Natural killer cell (primary cell): Measurements from ENCODE around the gene WDR90. TPM values are rescaled to one million over a fixed set of nuclear protein-coding genes. Genes with fewer than 3 reads are reported as not detected.

Source experiments
- ATAC-seq, 3 donors: fragments of 150-1000 bp in 2 of 3; fragments of 200-7000 bp in 1 of 3; cut with Tn5 transposase; 1 replicate in 1 of 3; 2 replicates in 2 of 3; pipeline ENCODE4 v1.10.0; 2021; ENCODE audit warnings: mild to moderate bottlenecking in 2 of 3, moderate library complexity in 2 of 3
- DNase-seq, 2 donors: peaks; one replicate each; pipeline versions ENCODE4 v3.0.0 to v3.0.0-alpha.2; 2013 to 2021; ENCODE audit warnings: mixed read lengths in 1 of 2
- H3K27ac ChIP-seq: one replicate; pipeline ENCODE4 v1.5.1; 2013; ENCODE audit warnings: mild to moderate bottlenecking, low read length
- H3K27me3 ChIP-seq: one replicate; pipeline ENCODE4 v1.6.1; 2013; ENCODE audit warnings: low read length; ENCODE audit not compliant: control insufficient read depth, insufficient read depth
- H3K36me3 ChIP-seq: one replicate; pipeline ENCODE4 v1.6.1; 2013; ENCODE audit warnings: low read length; ENCODE audit not compliant: control insufficient read depth, insufficient read depth
- H3K4me1 ChIP-seq: one replicate; pipeline ENCODE4 v1.6.1; 2013; ENCODE audit warnings: low read length; ENCODE audit not compliant: control insufficient read depth, insufficient read depth
- H3K4me3 ChIP-seq: one replicate; pipeline ENCODE4 v1.5.1; 2013; ENCODE audit warnings: low read length
- H3K9me3 ChIP-seq: one replicate; pipeline ENCODE4 v1.6.1; 2013; ENCODE audit warnings: low read length; ENCODE audit not compliant: control insufficient read depth, insufficient read depth
- H3K27ac Mint-ChIP-seq, 2 donors: one replicate each; pipeline ENCODE4 v1.8.0; 2022; ENCODE audit warnings: mild to moderate bottlenecking in 2 of 2, mixed read lengths in 2 of 2, moderate library complexity in 1 of 2
- H3K27me3 Mint-ChIP-seq, 2 donors: one replicate each; pipeline ENCODE4 v1.8.0; 2022; ENCODE audit warnings: low read depth in 2 of 2, mixed read lengths in 2 of 2
- H3K36me3 Mint-ChIP-seq: one replicate; pipeline ENCODE4 v1.8.0; 2022; ENCODE audit warnings: mixed read lengths
- H3K4me1 Mint-ChIP-seq, 2 donors: one replicate each; pipeline ENCODE4 v1.8.0; 2022; ENCODE audit warnings: mixed read lengths in 2 of 2
- H3K4me3 Mint-ChIP-seq: one replicate; pipeline ENCODE4 v1.8.0; 2022; ENCODE audit warnings: mild to moderate bottlenecking, moderate library complexity, mixed read lengths
- H3K9me3 Mint-ChIP-seq, 2 donors: one replicate each; pipeline ENCODE4 v1.8.0; 2022; ENCODE audit warnings: mixed read lengths in 2 of 2
- WGBS: methylation state at CpG from one replicate; pipeline ENCODE4 v1.1.7; 2013; ENCODE audit warnings: missing lambda C conversion rate; ENCODE audit not compliant: insufficient coverage; 5-methylcytosine and 5-hydroxymethylcytosine counted together
- intact Hi-C: fragments of 100-400 bp; cut with micrococcal nuclease; formaldehyde crosslinking; loops from one replicate; pipeline ENCODE4 v1.14.2; 2022
- total RNA-seq, 4 donors: library from RNA; stranded (reverse); fragments of 120-200 nt in 1 of 4; gene quantifications; one replicate each; pipeline versions ENCODE4 v1.2.3 to v1.2.4, GENCODE V29; 2013 to 2022
- TF ChIP-seq, protein P1 (sequence below): fragments of 200-600 bp; IDR thresholded peaks from one replicate; pipeline ENCODE4 v1.8.0; 2022; ENCODE audit warnings: antibody characterized with exemption

Gene WDR90
- total RNA-seq, 3 donors from 2014 or later (not counting 1 experiment from before 2014, with no cell fraction given): 16.7 to 22.8 (median 20.2) TPM

DNA sequence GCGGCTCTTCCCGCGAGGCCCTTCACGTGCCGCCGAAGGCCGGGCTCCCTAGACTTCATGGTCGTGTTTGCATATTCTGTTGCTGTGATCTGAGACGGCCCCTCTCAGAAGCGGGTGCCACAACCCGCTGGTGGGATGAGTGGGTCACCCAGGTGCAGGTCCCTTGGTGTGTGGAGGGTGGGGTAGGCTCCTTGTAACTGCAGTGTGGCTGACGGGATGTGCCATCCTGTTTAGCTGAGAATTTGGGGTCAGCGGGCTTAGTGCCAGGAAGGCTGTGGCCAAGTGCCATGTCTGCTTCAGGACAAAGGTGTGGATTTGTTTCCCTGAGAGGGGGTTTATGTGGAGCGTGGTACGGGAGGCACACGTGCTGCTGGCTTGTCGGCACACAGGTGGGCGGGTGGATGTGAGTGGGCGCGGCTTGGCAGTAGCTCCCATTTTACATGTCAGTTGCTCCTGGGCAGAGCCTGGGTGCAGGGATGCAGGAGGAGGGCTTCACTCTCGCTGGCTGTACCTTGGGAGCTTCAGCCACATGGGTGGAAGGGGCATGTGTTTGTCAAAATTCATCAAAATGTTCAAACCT lies 27.5 kb upstream of the WDR90 start:
- Histone ChIP-seq H3K9me3 (no peaks in the 10 kb centered on the region), H3K36me3 (peaks cover 4% of the 10 kb centered on the region), H3K27ac (no peak overlapping the region), H3K4me1 (no peaks in the 10 kb centered on the region), H3K4me3 (no peak overlapping the region), H3K27me3 (no peaks in the 10 kb centered on the region)
- H3K27me3 Mint-ChIP-seq: no peaks in the 10 kb centered on the region
- no peaks in the 10 kb centered on the region for H3K9me3 Mint-ChIP-seq
- H3K4me3 Mint-ChIP-seq: no peak overlapping the region
- peaks cover 0 to 5% of the 10 kb centered on the region in 2 donors for H3K4me1 Mint-ChIP-seq
- ATAC-seq: no peak
- no peaks in the 10 kb centered on the region for H3K36me3 Mint-ChIP-seq
- intact Hi-C loops: no loop called here
- no peak for DNase-seq
- H3K27ac Mint-ChIP-seq: no peak overlapping the region
- TF ChIP-seq, protein P1, sequence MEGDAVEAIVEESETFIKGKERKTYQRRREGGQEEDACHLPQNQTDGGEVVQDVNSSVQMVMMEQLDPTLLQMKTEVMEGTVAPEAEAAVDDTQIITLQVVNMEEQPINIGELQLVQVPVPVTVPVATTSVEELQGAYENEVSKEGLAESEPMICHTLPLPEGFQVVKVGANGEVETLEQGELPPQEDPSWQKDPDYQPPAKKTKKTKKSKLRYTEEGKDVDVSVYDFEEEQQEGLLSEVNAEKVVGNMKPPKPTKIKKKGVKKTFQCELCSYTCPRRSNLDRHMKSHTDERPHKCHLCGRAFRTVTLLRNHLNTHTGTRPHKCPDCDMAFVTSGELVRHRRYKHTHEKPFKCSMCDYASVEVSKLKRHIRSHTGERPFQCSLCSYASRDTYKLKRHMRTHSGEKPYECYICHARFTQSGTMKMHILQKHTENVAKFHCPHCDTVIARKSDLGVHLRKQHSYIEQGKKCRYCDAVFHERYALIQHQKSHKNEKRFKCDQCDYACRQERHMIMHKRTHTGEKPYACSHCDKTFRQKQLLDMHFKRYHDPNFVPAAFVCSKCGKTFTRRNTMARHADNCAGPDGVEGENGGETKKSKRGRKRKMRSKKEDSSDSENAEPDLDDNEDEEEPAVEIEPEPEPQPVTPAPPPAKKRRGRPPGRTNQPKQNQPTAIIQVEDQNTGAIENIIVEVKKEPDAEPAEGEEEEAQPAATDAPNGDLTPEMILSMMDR: no peak
- 95% methylated on average over 21 of the region's 21 CpGs for WGBS

DNA sequence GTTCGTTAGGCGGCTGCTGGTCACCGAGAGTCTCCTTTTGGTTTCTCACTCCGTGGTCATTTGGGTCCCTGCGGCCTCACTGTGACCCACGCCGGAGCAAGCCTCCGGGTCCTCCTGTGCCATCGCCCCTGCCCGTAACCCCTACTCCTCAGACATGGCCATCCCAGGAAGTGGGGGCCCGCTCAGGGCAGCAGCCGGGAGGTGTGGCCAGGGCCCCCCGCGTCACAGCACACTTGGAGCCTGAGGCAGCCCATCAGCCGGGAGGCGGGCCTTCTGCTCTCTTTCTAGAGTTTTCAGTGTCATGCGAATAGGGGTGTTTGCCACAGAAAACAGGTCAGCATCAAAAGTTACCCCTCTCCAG lies 26.3 kb upstream of the WDR90 start:
- Histone ChIP-seq H3K4me3 (no peak overlapping the region), H3K27ac (no peak overlapping the region), H3K4me1 (no peaks in the 10 kb centered on the region), H3K27me3 (no peaks in the 10 kb centered on the region), H3K36me3 (peaks cover 4% of the 10 kb centered on the region), H3K9me3 (no peaks in the 10 kb centered on the region)
- WGBS: 96% methylated on average over 17 of the region's 17 CpGs
- DNase-seq (no peak), ATAC-seq (no peak)
- Mint-ChIP-seq H3K9me3 (no peaks in the 10 kb centered on the region), H3K27ac (no peak overlapping the region), H3K27me3 (no peaks in the 10 kb centered on the region), H3K4me1 (peaks cover 0 to 5% of the 10 kb centered on the region in 2 donors), H3K4me3 (no peak overlapping the region), H3K36me3 (no peaks in the 10 kb centered on the region)
- TF ChIP-seq, protein P1: no peak
- intact Hi-C loops: no loop called here

DNA sequence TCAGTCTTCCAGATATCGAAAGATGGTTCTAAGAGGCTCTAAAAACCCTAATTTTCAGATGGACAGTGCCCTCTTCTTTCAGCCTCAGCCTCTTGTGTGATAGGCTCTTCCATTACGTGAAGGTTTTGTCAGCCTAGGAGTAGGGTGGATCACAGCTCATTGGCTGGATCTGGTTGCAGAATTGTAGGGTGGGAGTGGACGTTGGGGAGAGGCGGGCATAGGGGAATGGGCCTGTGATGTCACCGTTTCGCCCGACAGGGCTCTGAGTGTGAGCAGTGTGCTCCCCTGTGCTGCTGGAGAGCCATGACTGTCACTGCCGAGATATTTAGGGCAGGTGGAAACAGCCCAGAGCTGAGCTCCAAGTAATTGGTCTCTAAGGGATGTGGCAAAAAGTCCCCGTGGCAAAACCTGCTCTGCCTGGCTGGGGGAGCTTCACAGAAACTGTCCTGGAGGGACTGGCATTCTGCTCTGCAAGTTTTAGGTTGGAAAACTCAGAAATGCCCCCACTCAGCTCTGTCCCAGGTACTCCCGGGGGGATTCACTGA lies 24.6 kb upstream of the WDR90 start:
- H3K36me3 ChIP-seq: peaks cover 9% of the 10 kb centered on the region

More for the DNA sequence above, 24.6 kb upstream of the WDR90 start:
- H3K27me3 Mint-ChIP-seq: no peaks in the 10 kb centered on the region
- Histone ChIP-seq H3K27me3 (no peaks in the 10 kb centered on the region), H3K4me1 (no peaks in the 10 kb centered on the region), H3K27ac (no peak overlapping the region), H3K4me3 (no peak overlapping the region), H3K9me3 (no peaks in the 10 kb centered on the region)
- ATAC-seq: no peak
- TF ChIP-seq, protein P1: no peak
- intact Hi-C loops: no loop called here
- no peaks in the 10 kb centered on the region for H3K4me1 Mint-ChIP-seq
- H3K9me3 Mint-ChIP-seq: no peaks in the 10 kb centered on the region
- H3K36me3 Mint-ChIP-seq: no peaks in the 10 kb centered on the region
- no peak overlapping the region for H3K4me3 Mint-ChIP-seq
- H3K27ac Mint-ChIP-seq: no peak overlapping the region
- 93% methylated on average over 10 of the region's 10 CpGs for WGBS
- DNase-seq: no peak
